ENCODE results near the gene PIAS1. TPM values are rescaled to one million over a fixed set of nuclear protein-coding genes. Genes with fewer than 3 reads are reported as not detected.

The PIAS1 gene
- total RNA-seq, 1 donor from 2014 or later = 6.8 TPM

- no peak for DNase-seq (ENCODE audit: low read depth)
- Histone ChIP-seq H3K36me3 (ENCODE audit: control insufficient read depth, insufficient read depth, low read length) (no peaks in the 10 kb centered on the region), H3K27me3 (ENCODE audit: control insufficient read depth, insufficient read depth, low read length) (no peaks in the 10 kb centered on the region), H3K4me3 (ENCODE audit: low read depth, low read length) (no peak overlapping the region)
- FAIRE-seq = no peak
- TF ChIP-seq, protein P1, sequence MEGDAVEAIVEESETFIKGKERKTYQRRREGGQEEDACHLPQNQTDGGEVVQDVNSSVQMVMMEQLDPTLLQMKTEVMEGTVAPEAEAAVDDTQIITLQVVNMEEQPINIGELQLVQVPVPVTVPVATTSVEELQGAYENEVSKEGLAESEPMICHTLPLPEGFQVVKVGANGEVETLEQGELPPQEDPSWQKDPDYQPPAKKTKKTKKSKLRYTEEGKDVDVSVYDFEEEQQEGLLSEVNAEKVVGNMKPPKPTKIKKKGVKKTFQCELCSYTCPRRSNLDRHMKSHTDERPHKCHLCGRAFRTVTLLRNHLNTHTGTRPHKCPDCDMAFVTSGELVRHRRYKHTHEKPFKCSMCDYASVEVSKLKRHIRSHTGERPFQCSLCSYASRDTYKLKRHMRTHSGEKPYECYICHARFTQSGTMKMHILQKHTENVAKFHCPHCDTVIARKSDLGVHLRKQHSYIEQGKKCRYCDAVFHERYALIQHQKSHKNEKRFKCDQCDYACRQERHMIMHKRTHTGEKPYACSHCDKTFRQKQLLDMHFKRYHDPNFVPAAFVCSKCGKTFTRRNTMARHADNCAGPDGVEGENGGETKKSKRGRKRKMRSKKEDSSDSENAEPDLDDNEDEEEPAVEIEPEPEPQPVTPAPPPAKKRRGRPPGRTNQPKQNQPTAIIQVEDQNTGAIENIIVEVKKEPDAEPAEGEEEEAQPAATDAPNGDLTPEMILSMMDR (IDR thresholded peaks at IDR 0.05; ENCODE audit: insufficient read depth, low read length, severe bottlenecking) = no peak
These were observed 30.6 kb upstream of the PIAS1 start for GRCh38 chr15:68023307-68024101.

DNA sequence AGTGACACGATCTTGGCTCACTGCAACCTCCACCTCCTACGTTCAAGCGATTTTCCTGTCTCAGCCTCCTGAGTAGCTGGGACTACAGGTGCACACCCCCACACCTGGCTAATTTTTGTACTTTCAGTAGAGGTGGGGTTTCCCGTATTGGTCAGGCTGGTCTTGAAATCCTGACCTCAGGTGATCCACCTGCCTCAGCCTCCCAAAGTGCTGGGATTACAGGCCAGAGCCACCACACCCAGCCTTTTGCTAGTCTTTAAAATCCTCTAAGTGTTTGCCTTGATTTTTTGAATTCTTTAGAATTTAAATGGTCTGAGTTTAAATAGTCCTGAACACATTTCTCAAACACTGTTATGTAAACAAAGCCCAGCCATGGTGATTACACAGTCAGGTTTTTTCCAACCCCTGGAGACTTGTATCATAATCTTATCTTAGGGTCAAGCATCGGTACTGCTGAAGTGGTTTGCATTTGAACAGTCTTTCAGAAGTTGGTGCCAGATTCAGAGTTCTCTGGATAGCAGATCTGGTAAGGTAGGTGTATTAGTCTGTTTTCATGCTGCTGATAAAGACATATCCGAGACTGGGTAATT lies 28.2 kb upstream of the PIAS1 start:
- Histone ChIP-seq H3K36me3 (ENCODE audit: control insufficient read depth, insufficient read depth, low read length) (no peaks in the 10 kb centered on the region), H3K4me3 (ENCODE audit: low read depth, low read length) (no peak overlapping the region), H3K27me3 (ENCODE audit: control insufficient read depth, insufficient read depth, low read length) (peaks cover 2% of the 10 kb centered on the region)
- FAIRE-seq (no peak), DNase-seq (ENCODE audit: low read depth) (no peak)
- TF ChIP-seq, protein P1 (IDR thresholded peaks at IDR 0.05; ENCODE audit: insufficient read depth, low read length, severe bottlenecking) = no peak

DNA sequence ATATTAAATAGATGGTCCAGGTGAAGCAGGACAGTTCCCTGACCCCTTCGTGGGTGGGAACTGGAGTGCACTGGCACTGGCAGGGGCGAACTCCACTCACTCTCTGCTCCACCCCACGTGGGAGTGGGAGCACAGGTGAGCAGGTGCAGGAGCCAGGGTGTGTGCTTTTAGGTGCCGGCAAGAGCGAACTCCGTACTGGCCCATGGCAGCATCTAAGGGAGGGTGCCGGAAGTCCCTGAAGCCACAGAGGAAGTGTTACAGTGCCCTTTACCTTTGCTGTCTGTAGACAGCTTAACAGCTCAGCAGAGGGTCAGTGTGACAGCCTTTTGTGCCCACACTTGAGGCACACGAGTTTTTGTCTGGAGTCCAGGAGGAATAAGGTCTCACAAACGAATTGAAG lies 26.7 kb upstream of the PIAS1 start:
- FAIRE-seq (no peak), DNase-seq (ENCODE audit: low read depth) (no peak)
- TF ChIP-seq, protein P1 (IDR thresholded peaks at IDR 0.05; ENCODE audit: insufficient read depth, low read length, severe bottlenecking) = no peak
- Histone ChIP-seq H3K27me3 (ENCODE audit: control insufficient read depth, insufficient read depth, low read length) (peaks cover 2% of the 10 kb centered on the region), H3K36me3 (ENCODE audit: control insufficient read depth, insufficient read depth, low read length) (no peaks in the 10 kb centered on the region), H3K4me3 (ENCODE audit: low read depth, low read length) (no peak overlapping the region)

- DNase-seq (ENCODE audit: low read depth) (no peak), FAIRE-seq (no peak)
- TF ChIP-seq, protein P1 (IDR thresholded peaks at IDR 0.05; ENCODE audit: insufficient read depth, low read length, severe bottlenecking) = no peak
- H3K4me3 ChIP-seq (ENCODE audit: low read depth, low read length) = no peak overlapping the region
- peaks cover 2% of the 10 kb centered on the region for H3K27me3 ChIP-seq (ENCODE audit: control insufficient read depth, insufficient read depth, low read length)
- H3K36me3 ChIP-seq (ENCODE audit: control insufficient read depth, insufficient read depth, low read length) = no peaks in the 10 kb centered on the region
These were observed 25.8 kb upstream of the PIAS1 start for GRCh38 chr15:68028137-68028887.

DNA sequence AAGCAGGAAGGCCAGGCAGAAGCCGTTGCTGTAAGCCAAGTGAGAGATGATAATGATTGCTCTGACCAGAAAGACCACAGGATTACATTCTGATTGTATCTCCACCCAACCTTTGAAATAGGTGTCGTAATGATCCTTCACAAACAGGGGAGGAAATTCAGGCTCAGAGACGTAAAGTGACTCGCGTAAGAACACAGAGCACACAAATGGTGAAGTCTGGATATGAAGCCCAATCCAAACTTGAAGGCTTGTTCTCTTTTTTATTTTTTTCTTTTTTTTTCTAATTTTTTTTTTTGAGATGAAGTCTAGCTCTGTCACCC lies 25.3 kb upstream of the PIAS1 start:
- TF ChIP-seq, protein P1 (IDR thresholded peaks at IDR 0.05; ENCODE audit: insufficient read depth, low read length, severe bottlenecking) = no peak
- peaks cover 2% of the 10 kb centered on the region for H3K27me3 ChIP-seq (ENCODE audit: control insufficient read depth, insufficient read depth, low read length)
- no peak for FAIRE-seq

More for the DNA sequence above, 25.3 kb upstream of the PIAS1 start:
- no peak for DNase-seq (ENCODE audit: low read depth)
- Histone ChIP-seq H3K4me3 (ENCODE audit: low read depth, low read length) (no peak overlapping the region), H3K36me3 (ENCODE audit: control insufficient read depth, insufficient read depth, low read length) (no peaks in the 10 kb centered on the region)

Measured in bronchial epithelial cell (primary cell).